DMS114 treated with DMSO at 0.1 percent for 48 hours (cell line): Measurements from ENCODE around the gene NKAIN4.
"Not testable (repeated sequence)": the region's sequence is repeated elsewhere in the genome, so short reads cannot be mapped to it uniquely, and the experiment has no call there.

ENCODE experiments used
- DNase-seq: peaks from one replicate; lab custom pipeline; 2025; ENCODE audit not compliant: unreplicated experiment; lab: John Stamatoyannopoulos, UW

NKAIN4 gene

DNA sequence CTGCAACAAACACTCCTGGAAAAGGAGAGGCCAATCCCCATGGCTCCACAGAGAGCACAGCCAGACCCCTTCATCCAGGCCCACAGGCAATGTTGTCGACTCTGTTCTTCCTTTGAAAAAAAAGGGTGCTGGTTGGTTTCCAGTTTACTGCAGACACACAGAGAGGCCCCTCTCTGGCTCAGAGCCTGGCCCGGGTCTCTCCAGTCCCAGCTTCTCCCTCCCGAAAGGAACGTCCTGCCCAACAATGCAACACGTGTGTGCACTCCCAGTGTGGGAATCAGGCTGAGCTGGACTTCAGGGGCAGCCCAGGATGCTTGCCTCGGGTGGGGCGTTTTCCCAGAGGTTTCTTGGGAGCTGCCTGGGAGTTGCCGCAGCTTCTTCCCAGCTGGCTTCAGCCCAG lies 4.5 kb upstream of the NKAIN4 start:
- no peak for DNase-seq

GRCh38 chr20:63257629-63258028 lies 3.4 kb upstream of the NKAIN4 start:
- no peak for DNase-seq

DNA sequence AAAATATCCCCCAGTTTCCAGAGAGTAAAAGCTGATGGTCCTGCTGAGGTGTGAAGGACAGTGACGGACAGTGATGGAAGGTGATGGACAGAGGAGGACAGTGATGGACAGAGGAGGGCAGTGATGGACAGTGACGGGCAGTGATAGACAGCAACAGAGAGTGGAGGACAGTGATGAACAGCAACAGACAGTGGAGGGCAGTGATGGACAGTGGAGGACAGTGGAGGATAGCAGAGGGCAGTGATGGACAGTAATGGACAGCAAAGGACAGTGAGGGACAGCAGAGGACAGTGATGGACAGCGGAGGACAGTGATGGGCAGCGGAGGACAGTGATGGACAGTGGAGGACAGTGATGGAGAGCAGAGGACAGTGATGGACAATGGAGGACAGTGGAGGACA lies 2.7 kb upstream of the NKAIN4 start:
- no peak for DNase-seq

GRCh38 chr20:63255931-63256704 lies 1.9 kb upstream of the NKAIN4 start:
- no peak for DNase-seq

GRCh38 chr20:63254606-63255384 lies 532 bp upstream of the NKAIN4 start:
- DNase-seq: no peak

DNA sequence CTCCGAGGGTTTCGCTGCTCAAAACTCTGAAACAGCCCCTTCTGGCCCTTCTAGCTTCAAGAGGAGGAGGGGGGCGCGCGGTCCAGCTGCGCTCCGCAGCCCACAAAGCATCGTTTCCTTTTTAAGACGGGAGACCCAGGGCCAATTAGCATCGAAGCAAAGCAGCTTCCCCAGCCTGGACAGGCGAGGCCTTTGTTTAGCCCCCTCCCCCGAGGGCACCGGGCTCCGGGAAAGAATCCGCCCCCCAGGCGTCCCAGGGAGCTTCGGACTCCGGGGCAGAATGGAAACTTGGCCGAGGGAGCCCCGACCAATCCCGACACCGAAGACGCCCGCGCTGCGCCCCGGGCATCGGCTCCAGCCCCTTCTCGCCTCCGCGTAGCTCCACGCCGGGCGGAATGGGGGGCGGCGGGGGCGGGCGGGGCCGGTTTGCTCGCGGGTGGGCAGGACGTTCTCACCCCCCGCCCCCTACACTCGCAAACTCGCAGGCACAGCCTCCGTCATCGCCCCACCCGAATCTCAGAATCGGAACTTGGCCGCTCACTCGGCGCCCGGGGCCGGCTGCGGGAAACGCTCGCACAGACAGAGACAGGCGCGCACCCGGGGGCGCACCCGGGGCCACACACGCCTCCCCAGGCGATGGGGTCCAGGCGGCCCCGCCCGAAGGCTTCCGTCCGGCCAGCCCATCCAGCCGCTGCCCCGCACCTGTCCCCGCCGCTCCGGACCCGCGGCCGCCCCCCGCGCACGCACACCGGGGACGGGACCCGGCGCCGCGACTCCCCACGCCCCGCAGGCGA lies 628 bp downstream of the NKAIN4 start:
- DNase-seq: no peak

- no peak for DNase-seq
Observed at GRCh38 chr20:63253065-63253437, 1.2 kb downstream of the NKAIN4 start.

DNA sequence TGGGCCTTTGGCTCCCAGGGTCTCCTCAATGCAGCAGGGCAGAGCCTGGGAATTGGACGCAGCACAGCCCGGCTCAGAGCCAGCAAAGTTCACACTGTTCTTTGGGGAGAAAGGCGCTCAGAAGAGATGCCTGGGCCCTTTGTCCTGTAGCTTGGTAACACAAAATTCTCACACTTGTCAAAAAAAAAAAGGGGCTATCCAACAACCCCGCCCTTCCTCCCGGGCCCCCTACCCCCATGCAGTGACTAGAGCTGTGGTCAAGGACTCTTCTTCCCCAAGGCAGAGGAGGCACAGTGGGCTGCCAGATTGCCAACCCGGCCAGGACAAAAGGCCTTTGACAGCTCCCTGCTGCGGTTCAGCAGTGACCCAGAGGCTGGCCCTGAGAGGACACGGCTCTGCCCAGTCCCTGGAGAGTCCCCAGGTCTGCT lies 2.0 kb downstream of the NKAIN4 start:
- DNase-seq: no peak

DNA sequence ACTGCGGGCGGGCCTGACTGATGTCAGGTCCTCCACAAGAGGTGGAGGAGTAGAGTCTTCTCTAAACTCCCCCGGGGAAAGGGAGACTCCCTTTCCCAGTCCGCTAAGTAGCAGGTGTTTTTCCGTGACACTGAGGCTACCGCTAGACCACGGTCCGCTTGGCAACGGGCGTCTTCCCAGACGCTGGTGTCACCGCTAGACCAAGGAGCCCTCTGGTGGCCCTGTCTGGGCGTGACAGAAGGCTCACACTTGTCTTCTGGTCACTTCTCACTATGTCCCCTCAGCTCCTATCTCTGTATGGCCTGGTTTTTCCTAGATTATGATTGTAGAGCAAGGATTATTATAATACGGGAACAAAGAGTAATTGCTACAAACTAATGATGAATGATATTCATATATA lies 2.9 kb downstream of the NKAIN4 start:
- DNase-seq: not testable (repeated sequence)

GRCh38 chr20:63249891-63250290 lies 4.4 kb downstream of the NKAIN4 start:
- no peak for DNase-seq

GRCh38 chr20:63248835-63249591 lies 5.2 kb downstream of the NKAIN4 start:
- DNase-seq: no peak

DNA sequence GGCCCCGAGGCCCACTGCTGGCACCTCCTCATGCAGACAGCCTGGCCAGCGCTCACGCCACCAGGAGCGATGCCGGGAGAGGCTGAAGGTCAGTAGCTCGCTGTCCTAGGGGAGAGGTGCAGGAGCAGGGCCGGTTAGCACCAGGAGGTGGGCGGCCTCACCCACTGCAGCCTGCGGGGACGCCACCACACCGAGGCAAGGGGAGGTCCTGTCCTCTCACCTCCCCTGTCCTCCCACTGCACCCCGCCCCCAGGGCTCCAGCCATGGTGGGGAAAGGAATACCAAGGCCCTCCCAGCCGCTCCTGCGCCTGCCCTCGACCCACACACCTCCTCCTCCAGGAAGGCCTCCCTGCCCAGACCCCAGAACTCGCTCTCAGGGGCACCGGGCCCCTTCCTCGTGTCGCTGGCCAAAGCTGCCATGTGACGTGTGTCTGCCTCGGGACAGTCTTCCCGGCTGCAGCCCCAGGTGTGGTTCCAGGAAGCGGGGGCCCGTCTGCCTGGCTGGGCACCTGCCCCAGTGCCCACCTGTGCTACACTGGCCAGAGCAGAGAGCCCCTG lies 6.5 kb downstream of the NKAIN4 start:
- DNase-seq: no peak

GRCh38 chr20:63246490-63247288 lies 7.6 kb downstream of the NKAIN4 start:
- no peak for DNase-seq

DNA sequence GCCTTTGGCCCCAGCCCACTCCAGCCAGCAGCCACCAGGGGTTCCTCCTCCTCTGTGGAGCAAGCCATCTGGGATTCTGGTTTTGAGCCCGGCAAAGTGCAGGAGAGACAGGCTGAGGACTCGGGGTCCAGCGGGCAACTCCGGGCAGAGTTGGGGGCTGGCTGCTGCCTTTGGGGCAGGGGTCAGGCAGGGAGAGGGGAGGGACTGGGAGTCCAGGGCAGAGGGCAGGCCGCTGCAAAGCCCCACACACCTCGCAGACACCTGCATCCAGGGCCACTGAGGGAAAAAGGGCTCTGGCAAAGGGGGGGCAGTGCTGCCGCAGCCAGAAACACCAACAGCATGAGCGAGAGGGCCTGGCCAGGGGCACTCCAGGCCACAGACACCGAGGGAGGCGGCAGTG lies 9.8 kb downstream of the NKAIN4 start:
- DNase-seq: no peak

- DNase-seq: no peak
Observed at GRCh38 chr20:63243604-63244247, 10.5 kb downstream of the NKAIN4 start.

- no peak for DNase-seq
Observed at GRCh38 chr20:63242736-63243135, 11.5 kb downstream of the NKAIN4 start.

DNA sequence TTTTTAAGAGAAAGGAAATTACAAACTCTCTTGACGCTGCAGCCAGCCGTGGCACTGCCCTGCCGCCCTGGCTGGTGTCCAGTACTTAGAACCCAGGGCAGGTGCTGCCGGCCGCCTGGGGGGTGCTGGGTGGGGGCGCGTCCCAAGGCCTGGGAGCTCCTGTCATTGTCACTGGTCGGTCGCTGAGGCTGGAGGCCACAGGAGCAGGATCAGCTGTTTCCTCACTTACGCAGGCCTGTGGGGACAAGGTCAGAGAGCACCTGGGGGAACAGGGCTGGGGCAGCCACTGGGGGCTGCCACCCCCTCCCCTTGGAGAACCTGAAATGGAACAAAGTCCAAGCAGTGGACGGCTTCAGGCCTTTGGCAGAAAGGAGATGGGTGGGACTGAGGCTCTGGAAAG lies 13.0 kb downstream of the NKAIN4 start:
- DNase-seq: no peak

GRCh38 chr20:63240004-63240403 lies 14.3 kb downstream of the NKAIN4 start:
- DNase-seq: no peak

GRCh38 chr20:63239431-63239830 lies 14.8 kb downstream of the NKAIN4 start:
- DNase-seq: no peak
